Mucosa of descending colon (tissue), 3 donors: ENCODE data around the gene TMEM203. TPM values are rescaled to one million over a fixed set of nuclear protein-coding genes. Genes with fewer than 3 reads are reported as not detected.

Experiments
- ATAC-seq: fragments of 200-7000 bp; cut with Tn5 transposase; one replicate; pipeline ENCODE4 v1.9.1; 2020; ENCODE audit warnings: mild to moderate bottlenecking, moderate library complexity
- DNase-seq, 3 donors: peaks; one replicate each; pipeline ENCODE4 v3.0.0-alpha.2; 2020
- H3K36me3 ChIP-seq: fragments of 200-600 bp; one replicate; pipeline ENCODE4 v1.8.0; 2021; ENCODE audit warnings: low read depth, mild to moderate bottlenecking
- H3K4me1 ChIP-seq: fragments of 200-600 bp; one replicate; pipeline ENCODE4 v1.8.0; 2021; ENCODE audit warnings: low read depth, mild to moderate bottlenecking
- H3K4me3 ChIP-seq: fragments of 200-600 bp; one replicate; pipeline ENCODE4 v1.8.0; 2021; ENCODE audit warnings: mild to moderate bottlenecking
- H3K9me3 ChIP-seq: fragments of 200-600 bp; one replicate; pipeline ENCODE4 v1.8.0; 2021; ENCODE audit warnings: mild to moderate bottlenecking
- CTCF ChIP-seq: fragments of 200-600 bp; IDR thresholded peaks from one replicate; pipeline ENCODE4 v1.8.0; 2022; ENCODE audit warnings: antibody characterized with exemption, mild to moderate bottlenecking
- intact Hi-C, 2 donors: fragments of 100-400 bp; cut with DNase I in 1 of 2; cut with micrococcal nuclease in 1 of 2; formaldehyde crosslinking; loops; one replicate each; pipeline versions ENCODE4 v1.11.0 to v1.11.1; 2022; cut with DNase I, micrococcal nuclease
- long read RNA-seq, 2 donors: library from polyadenylated mRNA; unstranded; transcript quantifications; one replicate each; pipeline ENCODE4 v2.0.0, GENCODE V29; 2019 to 2021
- total RNA-seq, 3 donors: library from RNA; stranded (reverse); fragmentation: NEBNext Ultra II Directional in 2 of 3; extraction: Animal tissue kit (Norgen Biotek cat#: 25700) in 2 of 3; gene quantifications; one replicate each; pipeline versions ENCODE4 v1.2.1 to v1.2.4, GENCODE V29; 2021 to 2023
- donor health status: DM: no; HTN: no; CAD: no; lungs with moderate emphysema.
- donor health status: DM: no; HTN: no; CAD: no.
- donor health status: DM: no; HTN: yes; CAD: no.

TMEM203 gene
- 10 to 100 TPM; 30.6 to 40.4 (median 40.0) TPM for total RNA-seq
- long read RNA-seq, donor 1, transcript TMEM203-201 (1 exons, 1,557 nt): major isoform, 102 of 102 reads
- long read RNA-seq, donor 1, partial matches to known transcripts: 0 of 102 reads
- long read RNA-seq, donor 1, other reads (novel, unspliced or antisense): 0 of 102 reads
- long read RNA-seq, donor 2: 0 reads

GRCh38 chr9:137205126-137206069, at the start of gene TMEM203, which contains the start of gene NDOR1:
Gene TMEM203, minus strand, starts transcription at chr9:137205648. Its CDS starts 234 bp downstream, at chr9:137205414.
Gene NDOR1, plus strand, starts transcription at chr9:137205700. Its CDS starts 78 bp downstream, at chr9:137205778.
- intact Hi-C loops: no loop called here
- no peak for TF ChIP-seq CTCF
- ATAC-seq (peak; percentile 73), DNase-seq (peak; percentile 95)
- Histone ChIP-seq H3K4me3 (peak within 1 kb of the TSS; percentile 87), H3K4me1 (peaks cover 33% of the 10 kb centered on the region), H3K9me3 (no peaks in the 10 kb centered on the region), H3K36me3 (peaks cover 3% of the 10 kb centered on the region)

GRCh38 chr9:137254624-137255447, 49.4 kb upstream of the TMEM203 start, which contains the start of gene NELFB:
Gene NELFB, plus strand, starts transcription at chr9:137255327.
- Histone ChIP-seq H3K4me1 (peaks cover 21% of the 10 kb centered on the region), H3K4me3 (peak within 1 kb of the TSS; percentile 96), H3K36me3 (no peaks in the 10 kb centered on the region), H3K9me3 (no peaks in the 10 kb centered on the region)
- peak; percentile 89 for ATAC-seq
- TF ChIP-seq CTCF: no peak
- peak; percentile 95 to 98 (median 96) for DNase-seq
- intact Hi-C loops: no loop called here

- DNase-seq (peak in 1 of 3 donors; percentile 29), ATAC-seq (peak; percentile 38)
- H3K4me1 ChIP-seq: peaks cover 21% of the 10 kb centered on the region
- TF ChIP-seq CTCF: no peak
- no peaks in the 10 kb centered on the region for H3K9me3 ChIP-seq
- intact Hi-C loops: no loop called here
- H3K36me3 ChIP-seq: no peaks in the 10 kb centered on the region
- H3K4me3 ChIP-seq: peak overlapping the region; percentile 96
These were observed 48.5 kb upstream of the TMEM203 start for GRCh38 chr9:137253717-137254623.

- no peaks in the 10 kb centered on the region for H3K36me3 ChIP-seq
- H3K4me3 ChIP-seq: no peak overlapping the region
- peak; percentile 34 for ATAC-seq
- peak in 1 of 3 donors; percentile 49 for DNase-seq
- H3K4me1 ChIP-seq: peaks cover 21% of the 10 kb centered on the region
- TF ChIP-seq CTCF: no peak
- intact Hi-C loops: no loop called here
- H3K9me3 ChIP-seq: no peaks in the 10 kb centered on the region
These were observed 47.4 kb upstream of the TMEM203 start for GRCh38 chr9:137252555-137253506.
